ENCODE results near the gene OGDH.

GRCh38 chr7:44685723-44686122 lies 79.3 kb downstream of the OGDH start:
- no peak for TF ChIP-seq SUZ12 (IDR thresholded peaks at IDR 0.05; ENCODE audit: extremely low read depth, insufficient read depth, insufficient read length)
- no peak for TF ChIP-seq ZNF274 (IDR thresholded peaks at IDR 0.05; ENCODE audit: low read depth, low read length)

Measured in NT2/D1 (cell line).